ENCODE data around the gene PTH1R. TPM values are rescaled to one million over a fixed set of nuclear protein-coding genes. Genes with fewer than 3 reads are reported as not detected.

PTH1R gene
- total RNA-seq, 1 experiment from 2014 or later, result 1.0 TPM

- Mint-ChIP-seq H3K4me3 (no peak overlapping the region), H3K36me3 (ENCODE audit: insufficient read depth in 1 of 3, low read depth in 3 of 3) (no peaks in the 10 kb centered on the region), H3K27me3 (ENCODE audit: low read depth) (peaks cover 19% of the 10 kb centered on the region), H3K4me1 (peaks cover 11 to 15% of the 10 kb centered on the region in 2 experiments), H3K27ac (no peak overlapping the region), H3K9me3 (no peaks in the 10 kb centered on the region)
- no peak overlapping the region for H2BK12ac ChIP-seq (ENCODE audit: insufficient read length, low read depth, low read length)
- no peak overlapping the region for H2BK15ac ChIP-seq (ENCODE audit: low read depth, low read length)
- no peak for DNase-seq
- H4K5ac ChIP-seq (ENCODE audit: insufficient read length, low read depth, low read length), result no peak overlapping the region
- no peaks in the 10 kb centered on the region for H4K20me1 ChIP-seq (ENCODE audit: control insufficient read depth, insufficient read depth, insufficient read length)
- no peaks in the 10 kb centered on the region for H3K27me3 ChIP-seq (ENCODE audit: insufficient read depth, low read length)
- TF ChIP-seq CTCF (conservative IDR thresholded peaks at IDR 0.05), result no peak
- H3T11ph ChIP-seq (ENCODE audit: low read length), result no peak overlapping the region
- no peak overlapping the region for H3K4me2 ChIP-seq (ENCODE audit: insufficient read depth, insufficient read length, low read length)
- H3K23me2 ChIP-seq (ENCODE audit: insufficient read length, low read depth, low read length, poor library complexity, severe bottlenecking), result no peaks in the 10 kb centered on the region
- H3K27ac ChIP-seq (ENCODE audit: insufficient read length, low read depth, low read length), result no peak overlapping the region
- H3K79me1 ChIP-seq (ENCODE audit: insufficient read depth, low read depth, low read length, poor library complexity, severe bottlenecking), result no peaks in the 10 kb centered on the region
- H3K4me1 ChIP-seq (ENCODE audit: insufficient read depth, low read length), result no peaks in the 10 kb centered on the region
- H2BK120ac ChIP-seq (ENCODE audit: low read depth, low read length, poor library complexity, severe bottlenecking), result no peak overlapping the region
- no peak overlapping the region for H2BK5ac ChIP-seq (ENCODE audit: insufficient read length, low read length)
- no peaks in the 10 kb centered on the region for H3K79me2 ChIP-seq (ENCODE audit: insufficient read depth, low read length)
- WGBS (ENCODE audit: extremely low coverage, insufficient read length, low lambda C conversion rate), result no CpG with 5 or more reads among the region's 9 CpGs
- H3K9ac ChIP-seq (ENCODE audit: extremely low read depth, insufficient read length, low read length), result no peak overlapping the region
- H3K14ac ChIP-seq (ENCODE audit: insufficient read depth, low read length), result no peak overlapping the region
- H3K56ac ChIP-seq (ENCODE audit: insufficient read length, low read depth, low read length), result no peak overlapping the region
- H2AFZ ChIP-seq (ENCODE audit: low read length), result no peak overlapping the region
- H4K8ac ChIP-seq (replicated peaks; ENCODE audit: insufficient read length, low read depth, low read length), result no peak overlapping the region
- H2AK5ac ChIP-seq (ENCODE audit: insufficient read length, low read length), result no peak overlapping the region
- H3K18ac ChIP-seq (ENCODE audit: insufficient read length, low read depth, low read length), result no peak overlapping the region
- H3K9me3 ChIP-seq (ENCODE audit: control insufficient read depth, low read depth, low read length), result no peaks in the 10 kb centered on the region
- no peak overlapping the region for H2BK20ac ChIP-seq (ENCODE audit: low read depth, low read length, poor library complexity, severe bottlenecking)
- H3K4ac ChIP-seq (ENCODE audit: low read depth, low read length), result no peak overlapping the region
- no peak overlapping the region for H3K23ac ChIP-seq (ENCODE audit: insufficient read length, low read depth, low read length)
- no peak overlapping the region for H4K91ac ChIP-seq (ENCODE audit: insufficient read length, low read depth, low read length)
These were observed 25.2 kb upstream of the PTH1R start for GRCh38 chr3:46852334-46852720.

Measured in H9 (cell line).